Suprapubic skin (tissue), 4 donors: Measurements from ENCODE around the gene PCNX1.

Source experiments
- CTCF ChIP-seq, 2 donors: fragments of 200-600 bp in 1 of 2; fragments of 450-650 bp in 1 of 2; sonication (generic) in 1 of 2; IDR thresholded peaks; one replicate each; pipeline ENCODE4 v1.5.1; 2016 to 2019; ENCODE audit warnings: antibody characterized with exemption in 2 of 2, mild to moderate bottlenecking in 1 of 2, moderate library complexity in 1 of 2
- EP300 ChIP-seq: sonication (generic); formaldehyde crosslinking; IDR thresholded peaks from one replicate; pipeline ENCODE4 v1.6.1; 2017; ENCODE audit warnings: antibody characterized with exemption
- POLR2A ChIP-seq, 2 donors: fragments of 450-650 bp; IDR thresholded peaks; one replicate each; pipeline ENCODE4 v1.6.1; 2017; ENCODE audit warnings: antibody characterized with exemption in 2 of 2, mild to moderate bottlenecking in 2 of 2, moderate library complexity in 2 of 2
- POLR2AphosphoS5 ChIP-seq, 3 donors: sonication (generic); formaldehyde crosslinking; IDR thresholded peaks; one replicate each; pipeline ENCODE4 v1.6.1; 2017; ENCODE audit warnings: antibody characterized with exemption in 3 of 3

GRCh38 chr14:70894868-70895267 is 12.4 kb upstream of the PCNX1 start:
- TF ChIP-seq CTCF (IDR thresholded peaks at IDR 0.05) (no peak), POLR2A (IDR thresholded peaks at IDR 0.05) (no peak), EP300 (no peak), POLR2AphosphoS5 (IDR thresholded peaks at IDR 0.05) (no peak)
